Measurements from ENCODE around the gene SMCHD1. TPM values are rescaled to one million over a fixed set of nuclear protein-coding genes. Genes with fewer than 3 reads are reported as not detected.
A peak's percentile ranks its signal among the peaks of the same experiment; 100 is the strongest.
"Not testable (repeated sequence)": the region's sequence is repeated elsewhere in the genome, so short reads cannot be mapped to it uniquely, and the experiment has no call there.

Gene SMCHD1
- total RNA-seq, 1 experiment from 2014 or later = 180 TPM

DNA sequence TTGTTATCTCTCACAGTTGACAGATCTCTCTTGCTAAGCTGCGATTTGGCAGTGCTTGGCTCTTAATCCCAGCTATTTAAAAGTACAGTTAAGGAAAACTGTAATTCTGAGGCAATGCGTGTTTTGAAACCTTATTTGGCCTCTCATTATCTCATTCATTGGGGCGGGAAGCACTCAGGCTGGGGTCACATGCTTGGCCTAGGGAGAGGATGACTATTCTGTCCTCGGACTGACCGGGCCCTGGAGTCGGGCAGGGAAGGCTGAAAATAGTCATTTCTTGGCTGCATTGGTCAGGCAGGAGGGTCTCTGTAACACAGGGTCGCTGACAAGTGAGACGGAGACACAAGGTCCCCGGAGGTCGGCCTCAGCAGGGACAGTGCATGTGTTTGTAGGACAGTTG, 171.1 kb downstream of the SMCHD1 start:
- Histone ChIP-seq H3K27me3 (ENCODE audit: low read length) (no peaks in the 10 kb centered on the region), H3K4me2 (ENCODE audit: low read depth, low read length, poor library complexity, severe bottlenecking) (no peak overlapping the region), H3K9me3 (ENCODE audit: low read length) (no peaks in the 10 kb centered on the region), H3K27ac (ENCODE audit: low read length) (no peak overlapping the region), H3K36me3 (ENCODE audit: insufficient read depth, low read length) (no peaks in the 10 kb centered on the region), H3K4me3 (ENCODE audit: low read length) (no peak overlapping the region), H3K9me2 (replicated peaks; ENCODE audit: insufficient read depth, low read length) (no peaks in the 10 kb centered on the region), H3K9ac (ENCODE audit: low read length) (no peak overlapping the region), H2AFZ (ENCODE audit: low read length) (no peak overlapping the region), H4K20me1 (ENCODE audit: insufficient read depth, low read depth, low read length) (no peaks in the 10 kb centered on the region), H3K4me1 (ENCODE audit: low read length) (no peaks in the 10 kb centered on the region), H3K79me2 (ENCODE audit: low read length) (no peaks in the 10 kb centered on the region)
- DNase-seq = no peak

DNA sequence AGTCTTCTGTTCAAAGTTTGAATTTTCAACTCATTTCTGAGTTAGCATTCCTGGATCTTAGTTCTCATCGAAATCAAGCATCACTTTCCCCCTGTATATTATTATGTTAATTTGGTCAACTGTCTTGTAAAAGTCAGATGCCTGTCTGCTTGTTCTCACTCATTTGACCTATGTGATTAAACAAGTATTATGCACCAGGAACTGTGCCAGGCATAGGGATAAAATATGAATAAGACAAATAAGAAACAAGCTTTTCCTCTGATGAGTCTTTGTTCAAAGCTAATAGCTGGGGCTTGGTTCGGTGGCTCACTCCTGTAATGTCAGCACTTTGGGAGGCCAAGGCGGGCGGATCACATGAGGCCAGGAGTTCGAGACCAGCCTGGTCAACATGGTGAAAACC, 171.5 kb downstream of the SMCHD1 start:
- no peak for DNase-seq
- H3K4me1 ChIP-seq (ENCODE audit: low read length) = no peaks in the 10 kb centered on the region
- H2AFZ ChIP-seq (ENCODE audit: low read length) = no peak overlapping the region
- H3K27ac ChIP-seq (ENCODE audit: low read length) = no peak overlapping the region
- no peak overlapping the region for H3K4me2 ChIP-seq (ENCODE audit: low read depth, low read length, poor library complexity, severe bottlenecking)
- H3K36me3 ChIP-seq (ENCODE audit: insufficient read depth, low read length) = no peaks in the 10 kb centered on the region
- H3K9me2 ChIP-seq (replicated peaks; ENCODE audit: insufficient read depth, low read length) = no peaks in the 10 kb centered on the region
- no peaks in the 10 kb centered on the region for H4K20me1 ChIP-seq (ENCODE audit: insufficient read depth, low read depth, low read length)
- H3K27me3 ChIP-seq (ENCODE audit: low read length) = no peaks in the 10 kb centered on the region
- no peaks in the 10 kb centered on the region for H3K79me2 ChIP-seq (ENCODE audit: low read length)
- no peak overlapping the region for H3K4me3 ChIP-seq (ENCODE audit: low read length)
- H3K9me3 ChIP-seq (ENCODE audit: low read length) = no peaks in the 10 kb centered on the region
- H3K9ac ChIP-seq (ENCODE audit: low read length) = no peak overlapping the region

DNA sequence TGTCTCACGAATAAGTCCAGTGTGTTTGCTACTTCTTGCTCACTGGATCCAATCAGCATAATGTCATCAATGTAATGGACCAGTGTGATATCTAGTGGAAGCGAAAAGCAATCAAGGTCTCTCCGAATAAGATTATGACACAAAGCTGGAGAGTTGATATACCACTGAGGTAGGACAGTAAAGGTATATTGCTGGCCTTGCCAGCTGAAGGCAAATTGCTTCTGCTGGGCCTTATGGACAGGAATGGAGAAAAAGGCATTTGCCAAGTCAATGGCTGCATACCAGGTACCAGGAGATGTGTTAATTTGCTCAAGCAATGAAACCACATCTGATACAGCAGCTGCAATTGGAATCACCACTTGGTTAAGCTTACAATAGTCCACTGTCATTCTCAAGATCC, 180.6 kb downstream of the SMCHD1 start:
- not testable (repeated sequence) for H2AFZ ChIP-seq (ENCODE audit: low read length); H3K9me3 ChIP-seq (ENCODE audit: low read length); H3K36me3 ChIP-seq (ENCODE audit: insufficient read depth, low read length)

DNA sequence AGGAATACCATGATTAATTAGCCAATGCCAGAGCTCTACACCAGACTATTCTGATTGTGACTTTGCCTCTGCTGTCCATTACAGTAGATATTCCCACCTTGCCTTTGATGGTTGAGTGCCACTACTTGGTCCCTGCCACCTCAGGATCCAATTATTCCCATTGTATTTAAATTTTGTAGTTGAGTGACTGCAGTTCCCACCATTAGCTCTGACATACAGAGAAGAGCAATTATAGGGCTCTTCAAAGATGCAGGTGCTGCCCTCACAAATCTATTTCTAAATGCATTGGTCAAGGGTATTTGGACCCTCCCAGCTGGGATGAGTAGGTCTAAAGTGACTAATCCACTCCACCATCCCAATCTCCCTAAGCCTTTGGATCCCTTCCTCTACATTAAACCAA, 181.8 kb downstream of the SMCHD1 start:
- not testable (repeated sequence) for DNase-seq

More for the DNA sequence above, 180.6 kb downstream of the SMCHD1 start:
- H3K4me1 ChIP-seq (ENCODE audit: low read length); H3K4me2 ChIP-seq (ENCODE audit: low read depth, low read length, poor library complexity, severe bottlenecking); H3K4me3 ChIP-seq (ENCODE audit: low read length); H3K79me2 ChIP-seq (ENCODE audit: low read length); H3K27me3 ChIP-seq (ENCODE audit: low read length); H3K9me2 ChIP-seq (replicated peaks; ENCODE audit: insufficient read depth, low read length); H4K20me1 ChIP-seq (ENCODE audit: insufficient read depth, low read depth, low read length); H3K9ac ChIP-seq (ENCODE audit: low read length); H3K27ac ChIP-seq (ENCODE audit: low read length); DNase-seq: not testable (repeated sequence)

DNA sequence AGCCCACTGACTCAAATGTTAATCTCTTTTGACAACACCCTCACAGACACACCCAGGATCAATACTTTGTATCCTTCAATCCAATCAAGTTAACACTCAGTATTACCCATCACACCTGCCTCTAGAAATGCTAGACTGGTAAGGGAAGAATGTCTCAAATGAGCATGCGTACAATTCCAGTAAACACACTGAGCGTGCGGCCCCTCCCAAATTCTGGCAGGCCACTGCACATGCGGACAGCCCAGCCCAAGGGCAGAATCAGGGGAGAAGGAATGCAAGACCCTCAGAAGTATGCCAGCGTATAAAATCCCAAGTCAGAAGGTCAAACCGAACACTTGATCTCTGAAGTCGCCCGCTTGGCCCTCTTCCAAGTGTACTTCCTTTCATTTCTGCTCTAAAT, 183.7 kb downstream of the SMCHD1 start:
- Histone ChIP-seq H3K4me3 (ENCODE audit: low read length) (no peak overlapping the region), H3K36me3 (ENCODE audit: insufficient read depth, low read length) (no peaks in the 10 kb centered on the region), H3K9ac (ENCODE audit: low read length) (no peak overlapping the region), H3K9me3 (ENCODE audit: low read length) (no peaks in the 10 kb centered on the region), H4K20me1 (ENCODE audit: insufficient read depth, low read depth, low read length) (no peaks in the 10 kb centered on the region), H3K79me2 (ENCODE audit: low read length) (no peaks in the 10 kb centered on the region), H2AFZ (ENCODE audit: low read length) (no peak overlapping the region), H3K27me3 (ENCODE audit: low read length) (no peaks in the 10 kb centered on the region), H3K27ac (ENCODE audit: low read length) (no peak overlapping the region), H3K4me2 (ENCODE audit: low read depth, low read length, poor library complexity, severe bottlenecking) (no peak overlapping the region), H3K4me1 (ENCODE audit: low read length) (peaks cover 9% of the 10 kb centered on the region), H3K9me2 (replicated peaks; ENCODE audit: insufficient read depth, low read length) (no peaks in the 10 kb centered on the region)
- no peak for DNase-seq

More for the DNA sequence above, 181.8 kb downstream of the SMCHD1 start:
- H3K4me1 ChIP-seq (ENCODE audit: low read length); H3K4me3 ChIP-seq (ENCODE audit: low read length); H3K4me2 ChIP-seq (ENCODE audit: low read depth, low read length, poor library complexity, severe bottlenecking); H3K9me3 ChIP-seq (ENCODE audit: low read length); H3K79me2 ChIP-seq (ENCODE audit: low read length); H3K27ac ChIP-seq (ENCODE audit: low read length); H3K9me2 ChIP-seq (replicated peaks; ENCODE audit: insufficient read depth, low read length); H3K9ac ChIP-seq (ENCODE audit: low read length); H3K27me3 ChIP-seq (ENCODE audit: low read length); H4K20me1 ChIP-seq (ENCODE audit: insufficient read depth, low read depth, low read length); H3K36me3 ChIP-seq (ENCODE audit: insufficient read depth, low read length); H2AFZ ChIP-seq (ENCODE audit: low read length): not testable (repeated sequence)

DNA sequence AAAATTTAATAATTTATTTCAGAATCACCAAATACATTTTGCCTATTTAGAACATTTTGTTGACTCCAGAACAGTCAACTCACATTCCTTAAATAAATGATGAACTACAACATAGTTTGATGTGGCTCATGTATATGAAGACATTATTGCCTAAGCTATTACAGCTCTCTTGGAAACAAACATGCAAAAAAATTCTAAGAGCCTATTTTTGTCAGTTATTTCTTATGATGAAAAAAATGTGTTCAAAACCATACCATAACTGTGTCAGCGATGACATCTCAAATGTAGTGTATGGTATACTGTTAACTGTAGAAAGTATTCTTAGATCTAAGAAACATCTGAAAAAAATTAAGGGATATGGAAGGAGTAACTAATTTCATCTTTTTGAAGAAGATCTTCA, 185.0 kb downstream of the SMCHD1 start:
- no peak overlapping the region for H3K4me3 ChIP-seq (ENCODE audit: low read length)
- H3K27me3 ChIP-seq (ENCODE audit: low read length) = 0 out of 2 replicates have a peak, but pooled peaks cover 2% of the 10 kb centered on the region
- no peaks in the 10 kb centered on the region for H3K9me3 ChIP-seq (ENCODE audit: low read length)
- H2AFZ ChIP-seq (ENCODE audit: low read length) = no peak overlapping the region
- no peak for DNase-seq
- H3K79me2 ChIP-seq (ENCODE audit: low read length) = no peaks in the 10 kb centered on the region
- no peaks in the 10 kb centered on the region for H4K20me1 ChIP-seq (ENCODE audit: insufficient read depth, low read depth, low read length)
- H3K9ac ChIP-seq (ENCODE audit: low read length) = no peak overlapping the region
- no peak overlapping the region for H3K27ac ChIP-seq (ENCODE audit: low read length)
- H3K4me2 ChIP-seq (ENCODE audit: low read depth, low read length, poor library complexity, severe bottlenecking) = no peak overlapping the region
- H3K4me1 ChIP-seq (ENCODE audit: low read length) = peaks cover 15% of the 10 kb centered on the region
- no peaks in the 10 kb centered on the region for H3K36me3 ChIP-seq (ENCODE audit: insufficient read depth, low read length)
- H3K9me2 ChIP-seq (replicated peaks; ENCODE audit: insufficient read depth, low read length) = no peaks in the 10 kb centered on the region

DNA sequence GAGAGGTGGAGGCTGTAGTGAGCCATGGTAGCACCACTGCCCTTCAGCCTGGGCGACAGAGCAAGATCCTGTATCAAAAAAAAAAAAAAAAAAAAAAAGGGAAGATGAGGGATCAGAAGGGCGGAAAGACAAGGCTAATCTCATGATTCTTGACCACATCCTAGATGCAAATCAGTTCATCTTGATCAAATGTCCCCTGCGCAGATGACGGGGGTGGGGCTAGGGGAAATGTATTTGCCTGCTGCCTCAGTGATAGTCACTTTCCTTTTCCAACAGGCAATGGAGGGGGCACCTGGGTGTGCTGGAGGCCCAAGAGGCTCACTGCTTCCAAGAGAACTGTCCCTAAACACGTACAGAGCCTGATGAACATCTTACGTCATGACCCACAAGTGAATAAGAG, 187.6 kb downstream of the SMCHD1 start:
- H3K79me2 ChIP-seq (ENCODE audit: low read length) = no peaks in the 10 kb centered on the region
- H3K9me2 ChIP-seq (replicated peaks; ENCODE audit: insufficient read depth, low read length) = no peaks in the 10 kb centered on the region
- H3K9me3 ChIP-seq (ENCODE audit: low read length) = no peaks in the 10 kb centered on the region
- no peaks in the 10 kb centered on the region for H4K20me1 ChIP-seq (ENCODE audit: insufficient read depth, low read depth, low read length)
- H3K4me3 ChIP-seq (ENCODE audit: low read length) = no peak overlapping the region
- 0 out of 2 replicates have a peak, but pooled peaks cover 2% of the 10 kb centered on the region for H3K27me3 ChIP-seq (ENCODE audit: low read length)
- H3K4me1 ChIP-seq (ENCODE audit: low read length) = peaks cover 38% of the 10 kb centered on the region
- H3K36me3 ChIP-seq (ENCODE audit: insufficient read depth, low read length) = no peaks in the 10 kb centered on the region
- no peak overlapping the region for H3K9ac ChIP-seq (ENCODE audit: low read length)
- no peak for DNase-seq
- H3K4me2 ChIP-seq (ENCODE audit: low read depth, low read length, poor library complexity, severe bottlenecking) = no peak overlapping the region
- no peak overlapping the region for H2AFZ ChIP-seq (ENCODE audit: low read length)
- no peak overlapping the region for H3K27ac ChIP-seq (ENCODE audit: low read length)

DNA sequence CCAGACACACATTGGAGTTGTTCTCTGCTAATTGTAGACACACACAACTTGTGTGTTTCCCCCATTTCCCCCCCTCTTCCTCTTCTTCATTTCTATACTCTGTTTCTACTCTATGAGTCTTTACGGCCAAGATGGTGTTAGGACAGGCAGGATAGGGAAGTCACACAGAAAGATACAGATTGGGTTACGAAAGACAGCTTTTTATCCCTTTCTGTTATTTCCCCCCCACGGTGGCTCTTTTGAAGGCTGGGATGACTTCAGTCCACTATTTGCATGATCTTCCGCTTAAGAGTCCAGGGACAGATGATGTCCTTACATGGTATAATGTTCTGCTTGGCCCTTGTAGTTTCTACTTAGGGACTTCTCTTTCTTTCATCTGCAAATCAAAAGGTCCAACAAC, 189.6 kb downstream of the SMCHD1 start:
- peak; percentile 46 for DNase-seq
- Histone ChIP-seq H3K4me2 (ENCODE audit: low read depth, low read length, poor library complexity, severe bottlenecking) (no peak overlapping the region), H3K4me1 (ENCODE audit: low read length) (peaks cover 45% of the 10 kb centered on the region), H3K79me2 (ENCODE audit: low read length) (no peaks in the 10 kb centered on the region), H3K36me3 (ENCODE audit: insufficient read depth, low read length) (no peaks in the 10 kb centered on the region), H3K9ac (ENCODE audit: low read length) (no peak overlapping the region), H3K4me3 (ENCODE audit: low read length) (no peak overlapping the region), H3K9me2 (replicated peaks; ENCODE audit: insufficient read depth, low read length) (no peaks in the 10 kb centered on the region), H3K9me3 (ENCODE audit: low read length) (no peaks in the 10 kb centered on the region), H3K27me3 (ENCODE audit: low read length) (peaks cover 7% of the 10 kb centered on the region; the same call in 1 of the 2 replicates), H2AFZ (ENCODE audit: low read length) (no peak overlapping the region), H4K20me1 (ENCODE audit: insufficient read depth, low read depth, low read length) (no peaks in the 10 kb centered on the region), H3K27ac (ENCODE audit: low read length) (no peak overlapping the region)
